Endothelial cell of umbilical vein (primary cell): Measurements from ENCODE around the gene AMOT.

Source experiments
- CTCF ChIP-seq, 2 donors: IDR thresholded peaks; 1 replicate in 1 of 2; 2 replicates in 1 of 2; pipeline ENCODE4 v1.5.1; 2011; ENCODE audit warnings: low read length in 2 of 2, mild to moderate bottlenecking in 2 of 2, moderate library complexity in 2 of 2, control low read depth in 1 of 2, inconsistent platforms in 1 of 2, low read depth in 1 of 2; ENCODE audit not compliant: insufficient read depth in 1 of 2; ENCODE audit errors: extremely low read depth in 1 of 2
- MAX ChIP-seq: IDR thresholded peaks from 2 replicates; pipeline ENCODE4 v1.6.1; 2011; ENCODE audit not compliant: insufficient read depth, insufficient read length
- POLR2A ChIP-seq: IDR thresholded peaks from 2 replicates; pipeline ENCODE4 v1.6.1; 2012; ENCODE audit warnings: low read depth, mild to moderate bottlenecking, control low read depth, low read length
- POLR2AphosphoS5 ChIP-seq: IDR thresholded peaks from 2 replicates; pipeline ENCODE4 v1.6.1; 2012; ENCODE audit warnings: low read depth, mild to moderate bottlenecking, control low read depth, low read length, moderate library complexity; ENCODE audit not compliant: insufficient read depth

GRCh38 chrX:112819813-112820212 is 20.8 kb downstream of the AMOT start:
- TF ChIP-seq CTCF (IDR thresholded peaks at IDR 0.05; ENCODE audit: extremely low read depth in 1 of 2, insufficient read depth in 1 of 2, low read depth in 1 of 2, low read length in 2 of 2) (no peak), POLR2A (no peak), MAX (no peak), POLR2AphosphoS5 (no peak)
